NOMO-1 treated with dmso at 0.1 percent for 144 hours (cell line): ENCODE results near the gene SLC35F5.
A peak's percentile ranks its signal among the peaks of the same experiment; 100 is the strongest.
"Not testable (repeated sequence)": the region's sequence is repeated elsewhere in the genome, so short reads cannot be mapped to it uniquely, and the experiment has no call there.

Experiments
- DNase-seq: peaks from one replicate; lab custom pipeline; 2025; ENCODE audit not compliant: unreplicated experiment; lab: John Stamatoyannopoulos, UW

SLC35F5 gene

DNA sequence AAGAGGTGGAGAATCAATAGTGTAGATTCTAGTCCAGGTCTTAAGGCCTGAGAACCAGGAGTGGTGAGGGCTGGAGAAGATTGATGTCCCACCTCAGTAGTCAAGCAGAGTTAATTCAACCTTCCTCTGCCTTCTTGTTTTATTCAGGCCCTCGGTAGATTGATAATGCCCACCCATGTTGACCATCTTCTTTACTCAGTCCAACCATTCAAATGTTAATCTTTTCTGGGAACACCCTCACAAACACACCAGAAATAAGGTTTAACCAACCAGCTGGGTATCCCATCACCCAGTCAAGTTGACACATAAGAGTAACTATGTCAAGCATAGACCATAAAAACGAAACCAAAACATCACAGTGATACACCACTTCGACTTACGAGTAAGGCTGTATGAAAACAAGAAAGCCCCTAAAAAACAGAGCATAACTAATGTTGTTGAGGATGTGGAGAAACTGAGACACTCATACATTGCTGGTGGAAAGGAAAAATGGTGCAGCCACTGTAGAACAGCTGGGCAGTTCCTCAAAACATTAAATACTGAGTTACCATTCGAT is 57.5 kb downstream of the SLC35F5 start:
- no peak for DNase-seq

DNA sequence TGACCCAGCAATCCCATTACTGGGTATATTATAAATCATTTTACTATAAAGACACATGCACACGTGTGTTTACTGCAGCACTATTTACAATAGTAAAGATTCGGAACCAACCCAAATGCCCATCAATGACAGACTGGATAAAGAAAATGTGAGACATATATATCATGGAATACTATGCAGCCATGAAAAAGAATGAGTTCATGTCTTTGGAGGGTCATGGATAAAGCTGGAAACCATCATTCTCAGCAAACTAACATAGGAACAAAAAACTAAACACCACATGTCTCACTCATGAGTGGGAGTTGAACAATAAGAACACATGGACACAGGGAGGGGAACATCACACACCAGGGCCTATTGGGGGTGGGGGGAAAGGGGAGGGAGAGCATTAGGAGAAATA is 58.2 kb downstream of the SLC35F5 start:
- not testable (repeated sequence) for DNase-seq

DNA sequence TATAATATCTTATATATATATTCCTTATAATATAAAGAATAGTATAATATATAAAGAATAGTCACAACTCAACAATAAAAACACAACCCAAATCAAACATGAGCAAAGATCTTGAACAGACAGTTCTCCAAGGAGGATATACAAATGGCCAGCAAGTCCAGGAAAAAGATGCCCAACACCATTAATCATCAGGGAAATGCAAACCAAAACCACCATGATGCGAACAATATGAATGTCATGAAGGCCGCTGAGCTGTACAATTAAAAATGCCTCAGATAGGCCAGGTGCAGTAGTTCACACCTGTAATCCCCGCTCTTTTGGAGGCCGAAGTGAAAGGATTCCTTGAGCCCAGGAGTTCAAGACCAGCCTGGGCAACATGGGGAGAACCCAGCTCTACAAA is 58.9 kb downstream of the SLC35F5 start:
- no peak for DNase-seq

DNA sequence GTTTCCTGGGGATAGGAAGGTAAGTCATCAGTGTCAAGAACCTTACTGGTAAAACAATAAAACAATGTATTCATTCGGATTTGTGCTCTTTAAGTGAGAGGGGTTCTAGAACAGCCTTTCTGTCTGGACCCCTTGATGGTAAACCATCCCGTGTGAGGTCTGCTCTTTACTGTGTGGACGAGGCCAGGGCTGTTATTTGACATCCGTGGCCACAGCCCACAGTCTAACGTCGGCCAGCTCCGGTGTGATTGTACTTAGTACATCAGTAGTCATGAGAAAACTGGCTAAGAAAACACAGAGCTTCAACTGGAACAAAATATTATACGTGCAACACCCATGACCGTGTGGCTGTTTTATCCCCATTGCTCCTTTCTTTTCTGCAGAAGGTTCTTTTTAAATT is 62.0 kb downstream of the SLC35F5 start:
- DNase-seq: no peak

DNA sequence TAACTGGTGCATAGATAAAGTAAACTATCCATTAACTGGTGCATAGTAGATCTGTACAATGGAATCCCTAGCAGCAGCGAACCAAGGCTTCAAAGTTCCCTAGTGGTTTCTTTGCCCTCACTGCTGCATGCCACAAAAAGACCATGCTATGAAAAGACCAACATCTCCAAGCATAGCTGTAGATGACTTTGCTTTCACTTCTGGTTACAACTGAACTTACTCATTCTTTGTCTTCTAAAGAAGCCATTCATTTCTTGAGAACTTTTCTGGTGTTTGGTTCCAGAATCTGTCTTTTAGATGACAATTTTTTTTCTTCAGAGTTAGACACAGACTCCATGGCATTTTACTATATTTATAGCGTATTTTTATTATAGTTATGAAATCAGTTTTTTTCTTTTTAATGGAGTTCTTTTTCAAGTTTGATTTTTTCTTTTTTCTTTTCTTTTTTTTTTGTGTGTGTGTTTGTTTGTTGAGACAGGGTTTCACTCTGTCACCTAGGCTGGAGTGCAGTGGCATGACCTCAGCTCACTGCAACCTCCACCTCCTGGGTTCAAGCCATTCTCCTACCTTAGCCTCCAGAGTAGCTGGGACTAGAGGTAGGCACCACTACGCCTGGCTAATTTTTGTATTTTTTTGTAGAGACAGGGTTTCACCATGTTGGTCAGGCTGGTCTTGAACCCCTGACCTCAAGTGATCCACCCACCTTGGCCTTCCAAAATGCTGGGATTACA is 63.6 kb downstream of the SLC35F5 start:
- peak; percentile 19 for DNase-seq

DNA sequence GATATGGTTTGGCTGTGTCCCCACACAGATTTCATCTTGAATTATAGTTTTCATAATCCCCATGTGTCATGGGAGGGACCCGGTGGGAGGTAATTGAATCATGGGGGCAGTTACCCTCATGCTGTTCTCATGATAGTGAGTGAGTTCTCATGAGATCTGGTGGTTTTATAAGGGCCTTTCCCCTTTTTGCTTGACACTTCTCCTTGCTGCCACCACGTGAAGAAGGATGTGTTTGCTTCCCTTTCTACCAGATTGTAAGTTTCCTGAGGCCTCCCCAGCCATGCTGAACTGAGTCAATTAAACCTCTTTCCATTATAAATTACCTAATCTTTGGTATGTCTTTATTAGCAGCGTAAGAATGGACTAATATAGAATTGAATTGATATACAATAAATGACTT is 65.6 kb downstream of the SLC35F5 start:
- DNase-seq: not testable (repeated sequence)

- no peak for DNase-seq
Observed at GRCh38 chr2:113686537-113686936, 69.9 kb downstream of the SLC35F5 start.

DNA sequence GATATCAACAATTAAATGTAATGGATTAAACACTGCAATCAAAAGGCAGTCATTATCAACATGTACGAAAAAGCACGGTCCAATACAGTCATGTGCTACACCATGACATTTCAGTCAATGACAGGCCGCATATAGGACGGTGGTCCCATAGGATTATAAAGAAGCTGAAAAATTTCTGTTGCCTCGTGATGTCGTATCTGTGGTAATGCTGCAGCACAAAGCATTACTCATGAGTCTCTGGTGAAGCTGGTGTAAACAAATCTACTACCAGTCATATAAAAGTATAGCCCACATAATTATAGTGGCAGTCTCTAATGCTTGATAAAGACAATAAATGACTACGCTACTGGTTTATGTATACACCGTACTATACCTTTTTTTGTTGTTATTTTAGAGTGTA is 71.0 kb downstream of the SLC35F5 start:
- no peak for DNase-seq

DNA sequence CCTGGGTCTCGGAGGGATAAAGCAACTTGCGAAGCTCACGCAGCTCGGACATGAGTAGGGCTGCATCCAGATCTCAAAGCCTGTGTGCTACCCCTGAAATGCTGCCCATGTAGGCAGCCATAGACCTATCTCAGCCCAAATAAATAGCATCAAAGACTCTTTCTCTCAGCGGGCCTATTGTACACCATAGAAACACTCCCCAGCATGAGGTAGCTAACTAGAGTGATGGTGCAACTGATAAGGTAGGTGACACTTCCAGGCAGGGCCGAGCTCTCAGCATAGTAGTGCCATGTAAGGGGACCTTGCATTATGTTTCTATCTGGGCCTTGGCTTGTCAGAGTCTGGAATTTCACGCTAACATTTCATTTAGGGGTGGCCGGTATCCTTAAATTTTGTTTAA is 77.0 kb downstream of the SLC35F5 start:
- no peak for DNase-seq

DNA sequence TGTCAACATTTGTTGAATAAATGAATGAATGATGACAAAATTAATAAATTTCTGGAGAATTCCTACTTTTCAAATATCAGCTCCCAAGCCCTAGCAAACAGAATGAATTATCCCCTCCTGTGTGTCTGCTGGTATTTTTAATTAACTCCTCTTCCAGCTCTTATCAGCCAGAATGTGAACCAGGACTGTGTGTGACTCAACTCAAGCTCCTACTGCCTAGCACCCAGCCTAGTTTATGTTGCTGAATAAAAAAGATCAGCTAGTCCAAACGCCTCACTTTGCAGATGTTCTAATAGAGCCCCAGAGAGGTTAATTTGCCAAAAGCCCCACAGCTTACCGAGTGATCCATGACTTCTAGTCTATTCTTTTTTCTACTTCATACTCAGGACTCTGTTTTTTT is 79.1 kb downstream of the SLC35F5 start:
- no peak for DNase-seq

- no peak for DNase-seq
Observed at GRCh38 chr2:113676623-113677266, 79.7 kb downstream of the SLC35F5 start.

GRCh38 chr2:113675875-113676274 is 80.6 kb downstream of the SLC35F5 start:
- no peak for DNase-seq

- DNase-seq: no peak
Observed at GRCh38 chr2:113672326-113672932, 84.0 kb downstream of the SLC35F5 start.

DNA sequence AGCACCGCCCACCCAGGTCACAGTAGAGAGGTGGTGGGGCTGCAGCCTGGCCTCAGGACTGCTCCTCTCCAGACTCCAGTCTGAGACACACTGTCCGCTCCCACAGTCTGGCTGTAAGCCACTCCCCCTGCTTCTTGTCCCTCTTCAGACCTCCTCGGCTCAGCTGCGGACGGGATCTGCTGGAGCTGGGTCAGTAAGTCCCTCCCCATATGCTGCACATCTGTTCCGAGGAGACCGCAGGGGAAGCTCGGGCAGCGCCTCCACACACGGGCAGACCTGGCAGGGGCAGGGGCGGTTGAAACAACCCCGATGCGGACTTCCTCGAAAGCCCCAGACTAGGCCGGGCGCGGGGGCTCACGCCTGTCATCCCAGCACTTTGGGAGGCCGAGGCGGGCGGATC is 87.4 kb downstream of the SLC35F5 start:
- DNase-seq: not testable (repeated sequence)

DNA sequence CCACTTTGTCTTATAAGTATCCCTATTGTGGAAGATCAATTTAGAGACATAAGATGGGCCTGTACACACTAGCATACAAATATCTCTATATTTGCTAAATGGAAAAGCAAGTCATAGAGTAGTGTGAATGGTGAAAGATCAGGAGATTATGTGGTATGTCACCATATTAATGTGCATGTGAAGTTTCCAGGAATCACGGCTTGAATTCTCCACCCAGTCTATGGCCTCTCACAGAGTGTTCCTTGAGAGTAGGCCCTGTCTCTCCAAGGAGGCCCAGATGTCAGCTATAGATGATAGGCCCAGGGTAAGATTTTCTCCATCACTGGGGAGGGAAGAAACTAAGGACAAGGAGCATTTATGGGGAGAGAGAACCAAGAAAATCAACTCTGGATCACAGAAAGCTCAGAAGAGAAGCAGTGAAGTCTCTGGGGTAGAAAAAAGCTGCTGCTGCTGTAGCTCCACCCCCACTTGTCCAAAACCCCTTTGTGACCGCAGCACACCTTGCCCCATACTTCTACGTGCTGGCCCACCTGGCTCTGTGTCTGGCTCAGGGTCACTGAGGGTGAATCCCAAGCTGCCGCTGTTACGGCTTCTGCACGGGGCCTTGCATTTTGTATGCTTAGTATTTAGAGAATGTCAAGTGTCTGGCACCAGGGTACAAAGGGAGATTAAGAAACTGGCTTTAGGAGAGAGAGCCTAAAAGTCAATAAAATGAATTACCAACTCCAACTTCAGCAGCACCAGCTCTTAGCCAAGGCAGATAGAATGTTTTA is 91.5 kb downstream of the SLC35F5 start:
- DNase-seq: not testable (repeated sequence)

- DNase-seq: not testable (repeated sequence)
Observed at GRCh38 chr2:113663285-113664060, 93.0 kb downstream of the SLC35F5 start.
